ENCODE data around the gene ADGRL2.

Gene ADGRL2

GRCh38 chr1:81921344-81921743 lies 120.6 kb downstream of the ADGRL2 start:
- DNase-seq: no peak

GRCh38 chr1:81921851-81922462 lies 121.2 kb downstream of the ADGRL2 start:
- DNase-seq: no peak

- no peak for DNase-seq
These were observed 122.2 kb downstream of the ADGRL2 start for GRCh38 chr1:81922955-81923354.

DNA sequence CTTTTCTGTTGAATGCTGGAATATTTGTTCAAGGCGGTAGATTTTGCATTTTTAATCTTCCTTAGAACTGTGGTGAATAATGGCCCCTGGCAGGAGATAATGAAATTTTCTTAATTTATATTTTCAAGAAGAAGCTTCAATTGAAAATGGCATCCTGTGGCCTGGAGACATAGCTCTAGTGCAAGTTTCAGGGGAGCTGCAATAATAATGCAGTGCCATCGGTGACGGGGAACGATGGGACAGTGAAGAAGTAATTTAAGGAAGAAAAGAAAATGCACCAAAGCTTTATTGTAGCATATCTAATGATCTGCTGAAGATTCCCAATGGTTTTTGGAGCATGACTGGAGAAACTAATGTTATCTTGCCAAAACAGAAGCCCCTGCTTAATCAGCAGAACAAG lies 128.4 kb downstream of the ADGRL2 start:
- no peak for DNase-seq

- DNase-seq: no peak
These were observed 136.1 kb downstream of the ADGRL2 start for GRCh38 chr1:81936853-81937252.

DNA sequence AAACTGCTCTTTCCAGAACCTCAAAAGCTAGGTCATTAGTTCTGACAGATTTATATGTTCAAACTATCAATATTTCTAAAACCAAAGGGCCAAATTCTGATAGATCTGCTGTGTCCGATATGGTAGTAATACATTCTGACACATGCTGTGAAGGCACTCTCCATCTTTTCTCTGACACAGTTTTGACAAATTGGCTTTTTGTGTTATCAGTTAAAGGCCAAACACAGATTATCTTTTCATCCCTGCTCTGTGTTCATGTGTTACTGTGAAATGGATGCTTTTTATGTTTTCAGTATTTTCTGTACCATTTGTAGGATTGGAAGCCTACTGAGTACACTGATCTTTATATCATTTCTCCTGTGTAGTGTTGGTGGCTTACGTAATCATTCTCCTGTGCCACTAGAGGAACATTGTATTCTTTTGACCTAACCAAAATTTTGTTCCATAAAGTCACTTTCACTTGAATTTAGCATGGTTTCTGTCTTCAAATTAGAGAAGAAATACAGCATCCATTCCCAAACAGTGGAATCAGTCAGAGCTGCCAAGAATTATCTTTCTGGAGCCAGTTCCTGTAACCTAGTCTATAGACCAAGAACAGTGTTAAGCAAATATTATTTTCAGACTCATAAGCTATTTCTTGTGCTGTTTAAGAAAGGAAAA lies 137.2 kb downstream of the ADGRL2 start:
- DNase-seq: no peak

DNA sequence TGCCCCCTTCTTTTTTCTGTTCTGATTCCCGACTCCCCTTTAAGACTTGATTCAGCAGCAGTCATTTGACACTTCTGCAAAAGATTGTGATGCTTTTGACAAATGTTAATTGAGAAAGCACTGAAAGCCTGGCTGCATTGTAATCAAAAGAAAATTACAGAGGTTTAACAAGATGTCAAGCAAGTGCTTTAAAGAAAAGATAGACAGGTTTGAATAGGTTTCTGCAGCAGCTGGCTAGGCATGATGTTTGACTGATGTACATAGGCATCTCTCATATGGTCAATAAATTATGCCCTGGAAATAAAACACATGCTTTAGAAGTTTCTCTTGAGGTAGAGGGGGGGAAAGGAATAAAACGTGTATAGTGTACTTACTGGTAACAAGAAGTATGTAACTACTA lies 147.8 kb downstream of the ADGRL2 start:
- no peak for DNase-seq

DNA sequence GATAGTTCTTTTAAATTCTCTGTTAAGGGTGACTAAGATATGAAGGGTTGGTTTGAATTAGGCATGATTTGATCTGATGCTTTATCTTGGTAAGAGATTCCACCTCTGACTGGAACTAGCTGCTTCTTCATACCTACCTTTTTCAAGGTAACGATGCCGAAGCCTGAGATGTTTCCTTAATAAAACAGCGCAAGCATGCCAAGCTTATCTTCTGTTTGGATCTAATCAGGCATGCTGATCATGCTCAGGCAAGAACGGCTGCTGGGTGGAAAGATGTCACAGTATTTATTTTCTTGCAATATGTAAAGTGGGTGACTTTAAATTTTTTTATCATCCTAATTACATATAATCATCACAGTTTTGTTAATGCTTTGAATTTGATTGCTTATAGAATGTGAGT lies 148.7 kb downstream of the ADGRL2 start:
- no peak for DNase-seq

- no peak for DNase-seq
These were observed 149.3 kb downstream of the ADGRL2 start for GRCh38 chr1:81950037-81950436.

- no peak for DNase-seq
These were observed 150.0 kb downstream of the ADGRL2 start for GRCh38 chr1:81950591-81951244.

- DNase-seq: no peak
These were observed 153.8 kb downstream of the ADGRL2 start for GRCh38 chr1:81954534-81955020.

DNA sequence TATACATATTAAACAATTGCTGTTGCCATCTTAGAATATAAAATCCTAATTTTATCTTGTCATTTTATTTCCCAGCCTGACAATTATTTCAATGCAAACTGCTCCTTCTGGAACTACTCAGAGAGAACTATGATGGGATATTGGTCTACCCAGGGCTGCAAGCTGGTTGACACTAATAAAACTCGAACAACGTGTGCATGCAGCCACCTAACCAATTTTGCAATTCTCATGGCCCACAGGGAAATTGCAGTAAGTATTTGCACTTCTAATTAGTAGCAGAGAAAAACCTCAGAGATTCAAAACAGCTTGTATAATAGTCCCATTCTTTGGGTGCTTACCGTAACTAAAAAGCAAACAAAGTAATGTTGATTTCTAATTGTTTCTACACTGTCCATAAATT lies 167.2 kb downstream of the ADGRL2 start:
- DNase-seq: no peak

DNA sequence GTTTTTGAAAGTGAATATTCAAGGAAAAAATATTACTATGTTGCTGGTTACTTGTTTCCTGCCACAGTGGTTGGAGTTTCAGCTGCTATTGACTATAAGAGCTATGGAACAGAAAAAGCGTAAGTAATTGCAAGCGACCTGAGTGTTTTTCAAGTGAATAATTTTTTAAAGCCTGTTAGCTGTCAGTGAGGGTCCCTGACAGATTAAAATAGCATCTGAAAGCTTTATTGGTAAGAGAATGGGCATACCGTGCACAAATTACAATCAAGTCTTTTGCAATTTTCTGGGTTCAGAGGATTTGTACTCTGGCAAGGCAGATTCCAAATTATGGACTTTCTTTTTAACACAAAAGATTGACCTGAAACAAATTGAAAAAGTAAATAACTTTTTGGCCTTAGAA lies 169.7 kb downstream of the ADGRL2 start:
- DNase-seq: no peak

GRCh38 chr1:81974222-81974841 lies 173.6 kb downstream of the ADGRL2 start:
- peak; percentile 71 for DNase-seq

- no peak for DNase-seq
These were observed 174.3 kb downstream of the ADGRL2 start for GRCh38 chr1:81974883-81975555.

- DNase-seq: no peak
These were observed 175.8 kb downstream of the ADGRL2 start for GRCh38 chr1:81976539-81976938.

DNA sequence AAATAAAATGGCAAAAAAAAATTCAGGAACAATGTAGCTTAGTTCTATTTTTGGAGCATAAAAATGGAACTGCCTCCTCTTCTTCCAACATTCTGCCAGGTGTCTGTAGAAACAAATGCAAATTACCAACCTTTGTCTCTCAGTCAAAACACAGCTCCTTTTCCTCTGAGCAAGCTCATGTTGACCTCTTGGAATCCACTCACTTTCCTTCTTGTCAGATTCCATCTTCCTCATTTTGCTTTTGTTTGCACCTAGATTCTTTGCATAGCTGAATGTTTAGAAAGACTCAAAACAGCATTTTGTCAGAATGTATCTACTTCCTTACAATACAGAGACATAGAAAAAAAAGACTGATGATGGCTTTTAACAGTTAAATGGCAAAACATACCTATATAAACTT lies 178.2 kb downstream of the ADGRL2 start:
- no peak for DNase-seq

DNA sequence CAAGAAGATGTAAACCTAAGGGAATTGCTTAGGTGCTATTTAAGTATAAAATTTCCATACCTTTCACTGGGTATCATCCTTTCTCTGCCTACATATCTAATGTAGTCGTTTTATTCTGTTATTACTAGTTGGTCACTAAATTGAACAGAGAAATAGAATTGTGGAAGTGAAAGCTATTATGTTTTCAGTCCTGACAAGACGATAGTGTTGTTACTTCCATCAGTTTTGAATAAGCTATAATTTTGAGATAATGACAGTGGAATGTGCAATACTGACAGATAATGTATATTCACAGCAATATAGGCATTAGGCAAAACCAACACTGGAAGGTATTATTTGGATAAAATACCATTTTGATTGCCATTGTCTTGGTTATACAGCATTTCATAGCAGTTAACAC lies 181.8 kb downstream of the ADGRL2 start:
- no peak for DNase-seq

DNA sequence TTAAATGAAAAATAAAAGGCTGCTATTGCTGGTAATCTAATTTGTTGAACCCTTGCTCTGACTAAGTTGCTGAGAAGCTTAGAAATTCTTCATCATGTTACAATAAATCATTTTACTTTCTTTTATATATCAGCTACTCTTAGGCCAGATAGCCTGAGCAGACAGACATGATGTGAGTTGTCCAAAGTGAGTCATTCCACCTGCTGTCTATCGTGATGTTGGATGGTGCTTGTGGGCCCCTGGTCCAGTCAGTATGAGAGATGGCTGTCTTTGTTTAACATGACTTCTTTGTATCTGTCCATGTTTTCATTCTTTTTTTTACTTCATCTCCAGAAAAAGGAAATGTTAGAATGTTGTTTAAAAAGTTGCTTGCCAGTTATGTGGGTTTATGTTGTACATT lies 188.8 kb downstream of the ADGRL2 start:
- no peak for DNase-seq

DNA sequence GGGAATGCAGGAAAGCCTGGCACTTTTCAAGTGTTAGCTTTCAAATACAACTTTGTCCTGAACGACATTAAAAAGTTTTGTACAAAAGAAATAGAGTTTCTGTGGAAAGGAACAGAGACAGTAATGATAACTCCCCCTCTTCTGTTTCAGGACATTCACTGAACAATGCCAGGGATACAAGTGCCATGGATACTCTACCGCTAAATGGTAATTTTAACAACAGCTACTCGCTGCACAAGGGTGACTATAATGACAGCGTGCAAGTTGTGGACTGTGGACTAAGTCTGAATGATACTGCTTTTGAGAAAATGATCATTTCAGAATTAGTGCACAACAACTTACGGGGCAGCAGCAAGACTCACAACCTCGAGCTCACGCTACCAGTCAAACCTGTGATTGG lies 189.5 kb downstream of the ADGRL2 start:
- DNase-seq: no peak

- DNase-seq: peak; percentile 19
These were observed 197.4 kb downstream of the ADGRL2 start for GRCh38 chr1:81998165-81998564.

- no peak for DNase-seq
These were observed 198.6 kb downstream of the ADGRL2 start for GRCh38 chr1:81999364-81999763.

- DNase-seq: no peak
These were observed 199.5 kb downstream of the ADGRL2 start for GRCh38 chr1:82000221-82000620.
